OCI-LY3 (cell line): ENCODE data around the gene STK4.

Experiments
- CTCF ChIP-seq: fragments of 200-600, 300-600 bp; sonication (generic); IDR thresholded peaks from 2 replicates; pipeline ENCODE4 v1.5.1; 2014; ENCODE audit warnings: antibody characterized with exemption, low read length, low read depth
- EZH2phosphoT487 ChIP-seq: fragments of 200-600 bp; shearing (Covaris generic); IDR thresholded peaks from 2 replicates; pipeline ENCODE4 v1.6.1; 2018; ENCODE audit warnings: antibody characterized with exemption, mixed run types, low read depth

- TF ChIP-seq CTCF: no peak
- no peak for TF ChIP-seq EZH2phosphoT487
Measured at GRCh38 chr20:45028424-45029136, 62.3 kb downstream of the STK4 start.
